HepG2 (cell line): ENCODE measurements around the gene SLC35B2. TPM values are rescaled to one million over a fixed set of nuclear protein-coding genes. Genes with fewer than 3 reads are reported as not detected.
A peak's percentile ranks its signal among the peaks of the same experiment; 100 is the strongest.

Source experiments
- REPIN1 ChIP-seq: sonication (generic); formaldehyde crosslinking; IDR thresholded peaks from 2 replicates; pipeline ENCODE4 v1.8.0; 2022; ENCODE audit warnings: missing genetic modification reagents, low read depth, mild to moderate bottlenecking, borderline replicate concordance
- SMC3 ChIP-seq: IDR thresholded peaks from 2 replicates; pipeline ENCODE4 v1.6.1; 2011; ENCODE audit warnings: low read length, improper control_type of control experiment
- SRF ChIP-seq: IDR thresholded peaks from 2 replicates; pipeline ENCODE4 v1.6.1; 2011; ENCODE audit warnings: mild to moderate bottlenecking, low read depth, low read length, moderate library complexity
- polyA plus RNA-seq, 8 experiments: library from polyadenylated mRNA; depleted of rRNA in 3 of 8; stranded (reverse) in 7 of 8; unstranded in 1 of 8; fragments of >200 nt; fragmentation: Illumina TruSeq in 4 of 8; extraction: Trizol in 4 of 8; gene quantifications; 2 replicates each; pipeline versions ENCODE4 v1.2.1 to v1.2.3, GENCODE V29; 2011 to 2016; ENCODE audit warnings: low read depth in 4 of 8, missing spikeins in 1 of 8, mixed read lengths in 1 of 8; ENCODE audit not compliant: insufficient read depth in 1 of 8
- total RNA-seq, 5 experiments: library from RNA; depleted of rRNA; stranded (reverse); fragments of >200 nt; fragmentation: Illumina TruSeq; extraction: Trizol; gene quantifications; 2 replicates each; pipeline ENCODE4 v1.2.3, GENCODE V29; 2016; ENCODE audit warnings: low read depth in 1 of 5
- TF ChIP-seq, protein P1 (sequence below): sonication (generic); formaldehyde crosslinking; IDR thresholded peaks from 2 replicates; pipeline ENCODE4 v1.4.0; 2020; ENCODE audit warnings: missing genetic modification reagents; ENCODE audit errors: not compliant biosample characterization
- TF ChIP-seq, protein P2 (sequence below): IDR thresholded peaks from 2 replicates; pipeline ENCODE4 v1.6.1; 2016; ENCODE audit warnings: mild to moderate bottlenecking
- TF ChIP-seq, protein P3 (sequence below): sonication (generic); formaldehyde crosslinking; IDR thresholded peaks from 2 replicates; pipeline ENCODE4 v1.4.0; 2020; ENCODE audit warnings: low read depth, missing genetic modification reagents
- TF ChIP-seq, protein P4 (sequence below): sonication (generic); formaldehyde crosslinking; IDR thresholded peaks from 2 replicates; pipeline ENCODE4 v1.4.0; 2020; ENCODE audit warnings: missing genetic modification reagents, borderline replicate concordance
- TF ChIP-seq, protein P5 (sequence below): sonication (generic); formaldehyde crosslinking; IDR thresholded peaks from 2 replicates; pipeline ENCODE4 v1.4.0; 2020; ENCODE audit warnings: missing genetic modification reagents
- TF ChIP-seq, protein P6 (sequence below): IDR thresholded peaks from 2 replicates; pipeline ENCODE4 v1.6.1; 2016; ENCODE audit warnings: missing compliant biosample characterization, missing genetic modification reagents, borderline replicate concordance

The SLC35B2 gene
- total and polyA plus RNA-seq, 2 of the 13 experiments (the other 11 are each of a cell fraction or from before 2014, with no cell fraction given) = 61.1 to 148 TPM

DNA sequence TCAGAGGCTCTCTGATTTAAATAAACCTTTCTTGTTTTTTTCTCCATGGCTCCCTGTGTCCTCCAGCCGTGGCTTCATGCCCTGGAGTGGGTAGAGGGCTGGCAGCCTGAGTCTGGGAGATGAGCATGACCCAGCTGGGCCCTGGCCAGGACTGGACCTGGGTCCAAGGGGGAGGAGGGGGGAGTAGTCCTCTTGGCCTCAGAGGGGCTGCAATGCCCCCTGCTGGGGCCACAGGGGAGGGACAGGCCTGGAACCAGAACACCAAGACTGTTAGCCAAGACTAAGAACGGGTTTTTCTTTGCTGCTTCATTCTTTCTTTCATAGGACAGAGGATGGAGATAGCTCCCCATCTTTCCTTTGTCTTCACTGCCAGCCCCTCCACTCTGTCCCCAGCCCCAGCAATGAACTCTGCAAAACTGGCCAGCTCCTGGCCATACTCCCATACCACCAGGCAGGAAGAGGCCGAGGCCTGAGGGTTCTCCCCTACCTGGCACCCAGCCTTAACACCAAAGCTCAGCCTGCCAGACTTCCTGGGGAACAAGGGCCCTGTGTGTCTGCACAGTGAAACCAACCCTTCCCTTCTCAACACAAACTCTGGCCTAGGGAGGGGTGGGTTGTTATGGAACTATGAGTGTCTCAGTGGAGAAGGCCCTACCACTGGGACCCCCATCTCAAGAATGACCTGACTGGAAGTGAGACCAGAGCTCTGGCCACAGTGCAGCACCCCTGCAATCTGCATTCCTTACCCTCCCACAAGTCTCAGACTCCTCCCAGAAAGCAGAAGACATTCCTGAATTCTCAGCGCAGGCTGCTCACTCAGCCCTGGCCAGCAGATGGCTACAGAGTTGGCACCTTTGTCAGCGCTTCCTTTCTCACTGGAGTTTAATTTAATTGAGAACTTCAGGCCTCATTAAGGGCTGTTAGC, 23.0 kb downstream of the SLC35B2 start (continued):
- TF ChIP-seq, protein P1, sequence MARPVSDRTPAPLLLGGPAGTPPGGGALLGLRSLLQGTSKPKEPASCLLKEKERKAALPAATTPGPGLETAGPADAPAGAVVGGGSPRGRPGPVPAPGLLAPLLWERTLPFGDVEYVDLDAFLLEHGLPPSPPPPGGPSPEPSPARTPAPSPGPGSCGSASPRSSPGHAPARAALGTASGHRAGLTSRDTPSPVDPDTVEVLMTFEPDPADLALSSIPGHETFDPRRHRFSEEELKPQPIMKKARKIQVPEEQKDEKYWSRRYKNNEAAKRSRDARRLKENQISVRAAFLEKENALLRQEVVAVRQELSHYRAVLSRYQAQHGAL (CRISPR knock-in tag) = no peak
- TF ChIP-seq, protein P2, sequence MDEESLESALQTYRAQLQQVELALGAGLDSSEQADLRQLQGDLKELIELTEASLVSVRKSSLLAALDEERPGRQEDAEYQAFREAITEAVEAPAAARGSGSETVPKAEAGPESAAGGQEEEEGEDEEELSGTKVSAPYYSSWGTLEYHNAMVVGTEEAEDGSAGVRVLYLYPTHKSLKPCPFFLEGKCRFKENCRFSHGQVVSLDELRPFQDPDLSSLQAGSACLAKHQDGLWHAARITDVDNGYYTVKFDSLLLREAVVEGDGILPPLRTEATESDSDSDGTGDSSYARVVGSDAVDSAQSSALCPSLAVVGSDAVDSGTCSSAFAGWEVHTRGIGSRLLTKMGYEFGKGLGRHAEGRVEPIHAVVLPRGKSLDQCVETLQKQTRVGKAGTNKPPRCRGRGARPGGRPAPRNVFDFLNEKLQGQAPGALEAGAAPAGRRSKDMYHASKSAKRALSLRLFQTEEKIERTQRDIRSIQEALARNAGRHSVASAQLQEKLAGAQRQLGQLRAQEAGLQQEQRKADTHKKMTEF (CRISPR knock-in tag) = peak; percentile 67
- TF ChIP-seq, protein P3, sequence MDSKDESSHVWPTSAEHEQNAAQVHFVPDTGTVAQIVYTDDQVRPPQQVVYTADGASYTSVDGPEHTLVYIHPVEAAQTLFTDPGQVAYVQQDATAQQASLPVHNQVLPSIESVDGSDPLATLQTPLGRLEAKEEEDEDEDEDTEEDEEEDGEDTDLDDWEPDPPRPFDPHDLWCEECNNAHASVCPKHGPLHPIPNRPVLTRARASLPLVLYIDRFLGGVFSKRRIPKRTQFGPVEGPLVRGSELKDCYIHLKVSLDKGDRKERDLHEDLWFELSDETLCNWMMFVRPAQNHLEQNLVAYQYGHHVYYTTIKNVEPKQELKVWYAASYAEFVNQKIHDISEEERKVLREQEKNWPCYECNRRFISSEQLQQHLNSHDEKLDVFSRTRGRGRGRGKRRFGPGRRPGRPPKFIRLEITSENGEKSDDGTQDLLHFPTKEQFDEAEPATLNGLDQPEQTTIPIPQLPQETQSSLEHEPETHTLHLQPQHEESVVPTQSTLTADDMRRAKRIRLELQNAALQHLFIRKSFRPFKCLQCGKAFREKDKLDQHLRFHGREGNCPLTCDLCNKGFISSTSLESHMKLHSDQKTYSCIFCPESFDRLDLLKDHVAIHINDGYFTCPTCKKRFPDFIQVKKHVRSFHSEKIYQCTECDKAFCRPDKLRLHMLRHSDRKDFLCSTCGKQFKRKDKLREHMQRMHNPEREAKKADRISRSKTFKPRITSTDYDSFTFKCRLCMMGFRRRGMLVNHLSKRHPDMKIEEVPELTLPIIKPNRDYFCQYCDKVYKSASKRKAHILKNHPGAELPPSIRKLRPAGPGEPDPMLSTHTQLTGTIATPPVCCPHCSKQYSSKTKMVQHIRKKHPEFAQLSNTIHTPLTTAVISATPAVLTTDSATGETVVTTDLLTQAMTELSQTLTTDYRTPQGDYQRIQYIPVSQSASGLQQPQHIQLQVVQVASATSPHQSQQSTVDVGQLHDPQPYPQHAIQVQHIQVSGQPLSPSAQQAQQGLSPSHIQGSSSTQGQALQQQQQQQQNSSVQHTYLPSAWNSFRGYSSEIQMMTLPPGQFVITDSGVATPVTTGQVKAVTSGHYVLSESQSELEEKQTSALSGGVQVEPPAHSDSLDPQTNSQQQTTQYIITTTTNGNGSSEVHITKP (CRISPR knock-in tag) = no peak
- TF ChIP-seq SRF = no peak
- TF ChIP-seq, protein P4, sequence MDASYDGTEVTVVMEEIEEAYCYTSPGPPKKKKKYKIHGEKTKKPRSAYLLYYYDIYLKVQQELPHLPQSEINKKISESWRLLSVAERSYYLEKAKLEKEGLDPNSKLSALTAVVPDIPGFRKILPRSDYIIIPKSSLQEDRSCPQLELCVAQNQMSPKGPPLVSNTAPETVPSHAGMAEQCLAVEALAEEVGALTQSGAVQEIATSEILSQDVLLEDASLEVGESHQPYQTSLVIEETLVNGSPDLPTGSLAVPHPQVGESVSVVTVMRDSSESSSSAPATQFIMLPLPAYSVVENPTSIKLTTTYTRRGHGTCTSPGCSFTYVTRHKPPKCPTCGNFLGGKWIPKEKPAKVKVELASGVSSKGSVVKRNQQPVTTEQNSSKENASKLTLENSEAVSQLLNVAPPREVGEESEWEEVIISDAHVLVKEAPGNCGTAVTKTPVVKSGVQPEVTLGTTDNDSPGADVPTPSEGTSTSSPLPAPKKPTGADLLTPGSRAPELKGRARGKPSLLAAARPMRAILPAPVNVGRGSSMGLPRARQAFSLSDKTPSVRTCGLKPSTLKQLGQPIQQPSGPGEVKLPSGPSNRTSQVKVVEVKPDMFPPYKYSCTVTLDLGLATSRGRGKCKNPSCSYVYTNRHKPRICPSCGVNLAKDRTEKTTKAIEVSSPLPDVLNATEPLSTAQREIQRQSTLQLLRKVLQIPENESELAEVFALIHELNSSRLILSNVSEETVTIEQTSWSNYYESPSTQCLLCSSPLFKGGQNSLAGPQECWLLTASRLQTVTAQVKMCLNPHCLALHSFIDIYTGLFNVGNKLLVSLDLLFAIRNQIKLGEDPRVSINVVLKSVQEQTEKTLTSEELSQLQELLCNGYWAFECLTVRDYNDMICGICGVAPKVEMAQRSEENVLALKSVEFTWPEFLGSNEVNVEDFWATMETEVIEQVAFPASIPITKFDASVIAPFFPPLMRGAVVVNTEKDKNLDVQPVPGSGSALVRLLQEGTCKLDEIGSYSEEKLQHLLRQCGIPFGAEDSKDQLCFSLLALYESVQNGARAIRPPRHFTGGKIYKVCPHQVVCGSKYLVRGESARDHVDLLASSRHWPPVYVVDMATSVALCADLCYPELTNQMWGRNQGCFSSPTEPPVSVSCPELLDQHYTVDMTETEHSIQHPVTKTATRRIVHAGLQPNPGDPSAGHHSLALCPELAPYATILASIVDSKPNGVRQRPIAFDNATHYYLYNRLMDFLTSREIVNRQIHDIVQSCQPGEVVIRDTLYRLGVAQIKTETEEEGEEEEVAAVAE = peak; percentile 53; the same call in 1 of the 2 replicates
- TF ChIP-seq, protein P5, sequence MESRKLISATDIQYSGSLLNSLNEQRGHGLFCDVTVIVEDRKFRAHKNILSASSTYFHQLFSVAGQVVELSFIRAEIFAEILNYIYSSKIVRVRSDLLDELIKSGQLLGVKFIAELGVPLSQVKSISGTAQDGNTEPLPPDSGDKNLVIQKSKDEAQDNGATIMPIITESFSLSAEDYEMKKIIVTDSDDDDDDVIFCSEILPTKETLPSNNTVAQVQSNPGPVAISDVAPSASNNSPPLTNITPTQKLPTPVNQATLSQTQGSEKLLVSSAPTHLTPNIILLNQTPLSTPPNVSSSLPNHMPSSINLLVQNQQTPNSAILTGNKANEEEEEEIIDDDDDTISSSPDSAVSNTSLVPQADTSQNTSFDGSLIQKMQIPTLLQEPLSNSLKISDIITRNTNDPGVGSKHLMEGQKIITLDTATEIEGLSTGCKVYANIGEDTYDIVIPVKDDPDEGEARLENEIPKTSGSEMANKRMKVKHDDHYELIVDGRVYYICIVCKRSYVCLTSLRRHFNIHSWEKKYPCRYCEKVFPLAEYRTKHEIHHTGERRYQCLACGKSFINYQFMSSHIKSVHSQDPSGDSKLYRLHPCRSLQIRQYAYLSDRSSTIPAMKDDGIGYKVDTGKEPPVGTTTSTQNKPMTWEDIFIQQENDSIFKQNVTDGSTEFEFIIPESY (CRISPR knock-in tag) = peak; percentile 60
- TF ChIP-seq REPIN1 (CRISPR knock-in tag) = peak; percentile 89
- TF ChIP-seq, protein P6, sequence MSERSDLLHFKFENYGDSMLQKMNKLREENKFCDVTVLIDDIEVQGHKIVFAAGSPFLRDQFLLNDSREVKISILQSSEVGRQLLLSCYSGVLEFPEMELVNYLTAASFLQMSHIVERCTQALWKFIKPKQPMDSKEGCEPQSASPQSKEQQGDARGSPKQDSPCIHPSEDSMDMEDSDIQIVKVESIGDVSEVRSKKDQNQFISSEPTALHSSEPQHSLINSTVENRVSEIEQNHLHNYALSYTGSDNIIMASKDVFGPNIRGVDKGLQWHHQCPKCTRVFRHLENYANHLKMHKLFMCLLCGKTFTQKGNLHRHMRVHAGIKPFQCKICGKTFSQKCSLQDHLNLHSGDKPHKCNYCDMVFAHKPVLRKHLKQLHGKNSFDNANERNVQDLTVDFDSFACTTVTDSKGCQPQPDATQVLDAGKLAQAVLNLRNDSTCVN (CRISPR knock-in tag) = peak; percentile 27; the same call in 1 of the 2 replicates
- peak; percentile 91 for TF ChIP-seq SMC3
